K562 (cell line): ENCODE data around the gene LRRC7. TPM values are rescaled to one million over a fixed set of nuclear protein-coding genes. Genes with fewer than 3 reads are reported as not detected.

ENCODE experiments used
- CREM ChIP-seq: IDR thresholded peaks from 2 replicates; pipeline ENCODE4 v1.6.1; 2014; ENCODE audit warnings: antibody characterized with exemption, low read depth
- CXXC5 ChIP-seq: fragments of 250-450 bp; sonication (Bioruptor Pico); IDR thresholded peaks from 2 replicates; pipeline ENCODE4 v1.8.0; 2022; ENCODE audit warnings: inconsistent platforms, mild to moderate bottlenecking, moderate library complexity
- FOS ChIP-seq: IDR thresholded peaks from 3 replicates; pipeline ENCODE4 v1.6.1; 2011; ENCODE audit not compliant: insufficient read length; ENCODE audit errors: extremely low read depth
- HDAC6 ChIP-seq: IDR thresholded peaks from 2 replicates; pipeline ENCODE4 v1.6.1; 2012; ENCODE audit warnings: low read depth, mild to moderate bottlenecking, control low read depth, inconsistent platforms, low read length, moderate library complexity
- HIVEP1 ChIP-seq: fragments of 250-450 bp; sonication (Bioruptor Pico); IDR thresholded peaks from 2 replicates; pipeline ENCODE4 v1.4.0; 2020; ENCODE audit warnings: mild to moderate bottlenecking
- MECOM ChIP-seq: fragments of 250-450 bp; sonication (Bioruptor Pico); IDR thresholded peaks from 2 replicates; pipeline ENCODE4 v1.8.0; 2022; ENCODE audit warnings: inconsistent platforms
- SAP30 ChIP-seq: fragments of 200-600 bp; sonication (generic); IDR thresholded peaks from 2 replicates; pipeline ENCODE4 v1.6.1; 2012; ENCODE audit warnings: borderline replicate concordance, low read depth, mild to moderate bottlenecking, moderate library complexity, low read length, control low read depth, inconsistent platforms; ENCODE audit not compliant: insufficient read depth, poor library complexity, severe bottlenecking
- TFAM ChIP-seq: fragments of 250-450 bp; sonication (Bioruptor Pico); conservative IDR thresholded peaks from 2 replicates; pipeline ENCODE4 v1.5.0; 2021; ENCODE audit warnings: mild to moderate bottlenecking, moderate library complexity
- TSHZ1 ChIP-seq: fragments of 250-450 bp; sonication (Bioruptor Pico); IDR thresholded peaks from 2 replicates; pipeline ENCODE4 v1.4.0; 2020; ENCODE audit warnings: mild to moderate bottlenecking, moderate library complexity
- ZBTB11 ChIP-seq, 3 experiments: fragments of 200-800 bp in 1 of 3; fragments of 250-450 bp in 1 of 3; fragments of 450-650 bp in 1 of 3; sonication (Bioruptor Pico) in 1 of 3; sonication (Bioruptor generic) in 1 of 3; formaldehyde crosslinking in 1 of 3; IDR thresholded peaks; 2 replicates each; pipeline versions ENCODE4 v1.6.1 to v1.8.0; 2016 to 2022; ENCODE audit warnings: mild to moderate bottlenecking in 2 of 3, missing genetic modification characterization in 2 of 3, missing compliant biosample characterization in 1 of 3, moderate library complexity in 1 of 3
- ZNF3 ChIP-seq: fragments of 250-450 bp; sonication (Bioruptor Pico); IDR thresholded peaks from 2 replicates; pipeline ENCODE4 v1.5.0; 2021; ENCODE audit warnings: mild to moderate bottlenecking, moderate library complexity
- polyA plus RNA-seq, 8 experiments: library from polyadenylated mRNA; depleted of rRNA in 4 of 8; stranded (reverse) in 5 of 8; unstranded in 3 of 8; fragments of >200 nt; fragmentation: Nextera tagmentation in 2 of 8; fragmentation: Illumina TruSeq in 1 of 8; extraction: Ambion mirVana in 2 of 8; extraction: Trizol in 1 of 8; gene quantifications; 2 replicates each; pipeline versions ENCODE4 v1.2.1 to v1.2.3, GENCODE V29; 2011 to 2014; ENCODE audit warnings: inconsistent platforms in 1 of 8, missing spikeins in 1 of 8
- total RNA-seq, 7 experiments: library from RNA; depleted of rRNA in 6 of 7; stranded (reverse); fragments of >200 nt in 6 of 7; fragmentation: Illumina TruSeq in 2 of 7; extraction: Trizol in 2 of 7; gene quantifications; 2 replicates each; pipeline versions ENCODE4 v1.2.1 to v1.2.3, GENCODE V29; 2011 to 2021; ENCODE audit warnings: low replicate concordance in 1 of 7

LRRC7 gene
- total and polyA plus RNA-seq, 9 of the 15 experiments (the other 6 are each of a cell fraction or from before 2014, with no cell fraction given) = 0.09 to 0.94 (median 0.49) TPM

GRCh38 chr1:70043804-70044203 is 476.1 kb downstream of the LRRC7 start (continued):
- TF ChIP-seq FOS (no peak), TSHZ1 (no peak), HIVEP1 (CRISPR knock-in tag) (peak; percentile 10; the same call in 1 of the 2 replicates), ZBTB11 (CRISPR knock-in tag; IDR thresholded peaks at IDR 0.05) (peak in 1 of 3 experiments; percentile 63; a peak in 2 of 6 replicates), ZNF3 (CRISPR knock-in tag) (no peak), CREM (no peak), TFAM (no peak), SAP30 (no peak), HDAC6 (no peak), CXXC5 (peak; percentile 59), MECOM (CRISPR knock-in tag) (no peak; the same call in 1 of the 2 replicates)
